Type B pancreatic cell (in vitro differentiated cells): Measurements from ENCODE around the gene CRNN. TPM values are rescaled to one million over a fixed set of nuclear protein-coding genes. Genes with fewer than 3 reads are reported as not detected.
A peak's percentile ranks its signal among the peaks of the same experiment; 100 is the strongest.

Experiments
- DNase-seq: peaks from one replicate; pipeline ENCODE4 v3.0.0; 2021; ENCODE audit warnings: mixed read lengths; ENCODE audit not compliant: unreplicated experiment; ENCODE audit errors: extremely low spot score
- H3K27ac Mint-ChIP-seq: 2 replicates; pipeline ENCODE4 v1.8.0; 2021; ENCODE audit warnings: mild to moderate bottlenecking, mixed read lengths
- H3K27me3 Mint-ChIP-seq: 2 replicates; pipeline ENCODE4 v1.8.0; 2021; ENCODE audit warnings: mixed read lengths
- H3K36me3 Mint-ChIP-seq: 2 replicates; pipeline ENCODE4 v1.8.0; 2021; ENCODE audit warnings: mixed read lengths
- H3K4me1 Mint-ChIP-seq: one replicate; pipeline ENCODE4 v1.8.0; 2021; ENCODE audit warnings: mixed read lengths; ENCODE audit not compliant: unreplicated experiment
- H3K4me3 Mint-ChIP-seq: 2 replicates; pipeline ENCODE4 v1.8.0; 2021; ENCODE audit warnings: mild to moderate bottlenecking, mixed read lengths
- H3K9me3 Mint-ChIP-seq: 2 replicates; pipeline ENCODE4 v1.8.0; 2021; ENCODE audit warnings: mixed read lengths
- CTCF ChIP-seq: fragments of 200-600 bp; sonication (generic); conservative IDR thresholded peaks from 2 replicates; pipeline ENCODE4 v1.5.0; 2021; ENCODE audit warnings: antibody characterized with exemption, mild to moderate bottlenecking
- long read RNA-seq: library from polyadenylated mRNA; unstranded; transcript quantifications from one replicate; pipeline ENCODE4 v2.0.0, GENCODE V29; 2020
- total RNA-seq: library from RNA; stranded (reverse); gene quantifications from 2 replicates; pipeline ENCODE4 v1.2.1, GENCODE V29; 2021; ENCODE audit warnings: low replicate concordance

Gene CRNN
- total RNA-seq = not detected in 2 replicates
- long read RNA-seq = 0 reads

GRCh38 chr1:152413909-152414308, at the start of gene CRNN:
Gene CRNN (minus strand): TSS chr1:152414263. CDS start chr1:152412233, 2,030 bp downstream.
- no peaks in the 10 kb centered on the region for H3K27me3 Mint-ChIP-seq
- no peaks in the 10 kb centered on the region for H3K36me3 Mint-ChIP-seq
- H3K4me3 Mint-ChIP-seq = no peak within 1 kb of the TSS
- H3K4me1 Mint-ChIP-seq = no peaks in the 10 kb centered on the region
- no peak within 1 kb of the TSS for H3K27ac Mint-ChIP-seq
- DNase-seq = no peak
- no peaks in the 10 kb centered on the region for H3K9me3 Mint-ChIP-seq
- TF ChIP-seq CTCF = no peak

GRCh38 chr1:152462636-152463035, 48.6 kb upstream of the CRNN start:
- H3K4me3 Mint-ChIP-seq = no peak overlapping the region
- DNase-seq = no peak
- H3K36me3 Mint-ChIP-seq = no peaks in the 10 kb centered on the region
- H3K4me1 Mint-ChIP-seq = no peaks in the 10 kb centered on the region
- TF ChIP-seq CTCF = no peak
- H3K27ac Mint-ChIP-seq = no peak overlapping the region
- peaks cover 6% of the 10 kb centered on the region for H3K9me3 Mint-ChIP-seq
- H3K27me3 Mint-ChIP-seq = no peaks in the 10 kb centered on the region

- no peak for DNase-seq
- Mint-ChIP-seq H3K4me3 (no peak overlapping the region), H3K9me3 (no peaks in the 10 kb centered on the region), H3K36me3 (no peaks in the 10 kb centered on the region), H3K27ac (no peak overlapping the region), H3K4me1 (no peaks in the 10 kb centered on the region), H3K27me3 (no peaks in the 10 kb centered on the region)
- TF ChIP-seq CTCF = peak; percentile 56
Observed at GRCh38 chr1:152461544-152461943, 47.5 kb upstream of the CRNN start.

GRCh38 chr1:152460529-152460899, 46.5 kb upstream of the CRNN start:
- Mint-ChIP-seq H3K4me1 (no peaks in the 10 kb centered on the region), H3K36me3 (no peaks in the 10 kb centered on the region), H3K27me3 (no peaks in the 10 kb centered on the region), H3K9me3 (no peaks in the 10 kb centered on the region), H3K27ac (no peak overlapping the region), H3K4me3 (no peak overlapping the region)
- TF ChIP-seq CTCF = no peak
- DNase-seq = no peak

GRCh38 chr1:152459596-152460528, 45.8 kb upstream of the CRNN start:
- no peaks in the 10 kb centered on the region for H3K27me3 Mint-ChIP-seq
- H3K4me1 Mint-ChIP-seq = no peaks in the 10 kb centered on the region
- no peak overlapping the region for H3K27ac Mint-ChIP-seq
- H3K9me3 Mint-ChIP-seq = no peaks in the 10 kb centered on the region
- no peak overlapping the region for H3K4me3 Mint-ChIP-seq
- H3K36me3 Mint-ChIP-seq = no peaks in the 10 kb centered on the region
- peak; percentile 63 for TF ChIP-seq CTCF
- no peak for DNase-seq
